ENCODE data around the gene ACSF2.

- TF ChIP-seq, protein P1, sequence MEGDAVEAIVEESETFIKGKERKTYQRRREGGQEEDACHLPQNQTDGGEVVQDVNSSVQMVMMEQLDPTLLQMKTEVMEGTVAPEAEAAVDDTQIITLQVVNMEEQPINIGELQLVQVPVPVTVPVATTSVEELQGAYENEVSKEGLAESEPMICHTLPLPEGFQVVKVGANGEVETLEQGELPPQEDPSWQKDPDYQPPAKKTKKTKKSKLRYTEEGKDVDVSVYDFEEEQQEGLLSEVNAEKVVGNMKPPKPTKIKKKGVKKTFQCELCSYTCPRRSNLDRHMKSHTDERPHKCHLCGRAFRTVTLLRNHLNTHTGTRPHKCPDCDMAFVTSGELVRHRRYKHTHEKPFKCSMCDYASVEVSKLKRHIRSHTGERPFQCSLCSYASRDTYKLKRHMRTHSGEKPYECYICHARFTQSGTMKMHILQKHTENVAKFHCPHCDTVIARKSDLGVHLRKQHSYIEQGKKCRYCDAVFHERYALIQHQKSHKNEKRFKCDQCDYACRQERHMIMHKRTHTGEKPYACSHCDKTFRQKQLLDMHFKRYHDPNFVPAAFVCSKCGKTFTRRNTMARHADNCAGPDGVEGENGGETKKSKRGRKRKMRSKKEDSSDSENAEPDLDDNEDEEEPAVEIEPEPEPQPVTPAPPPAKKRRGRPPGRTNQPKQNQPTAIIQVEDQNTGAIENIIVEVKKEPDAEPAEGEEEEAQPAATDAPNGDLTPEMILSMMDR (IDR thresholded peaks at IDR 0.05) = peak in 2 of 6 experiments; percentile 17 to 27
- TF ChIP-seq EP300 (IDR thresholded peaks at IDR 0.05) (no peak), POLR2A (IDR thresholded peaks at IDR 0.05) (no peak), POLR2AphosphoS5 (IDR thresholded peaks at IDR 0.05) (no peak)
Observed at GRCh38 chr17:50501054-50501453, 75.0 kb downstream of the ACSF2 start.

All from upper lobe of left lung (tissue), 4 donors.